Measurements from ENCODE around the gene AGBL1.

Gene AGBL1

DNA sequence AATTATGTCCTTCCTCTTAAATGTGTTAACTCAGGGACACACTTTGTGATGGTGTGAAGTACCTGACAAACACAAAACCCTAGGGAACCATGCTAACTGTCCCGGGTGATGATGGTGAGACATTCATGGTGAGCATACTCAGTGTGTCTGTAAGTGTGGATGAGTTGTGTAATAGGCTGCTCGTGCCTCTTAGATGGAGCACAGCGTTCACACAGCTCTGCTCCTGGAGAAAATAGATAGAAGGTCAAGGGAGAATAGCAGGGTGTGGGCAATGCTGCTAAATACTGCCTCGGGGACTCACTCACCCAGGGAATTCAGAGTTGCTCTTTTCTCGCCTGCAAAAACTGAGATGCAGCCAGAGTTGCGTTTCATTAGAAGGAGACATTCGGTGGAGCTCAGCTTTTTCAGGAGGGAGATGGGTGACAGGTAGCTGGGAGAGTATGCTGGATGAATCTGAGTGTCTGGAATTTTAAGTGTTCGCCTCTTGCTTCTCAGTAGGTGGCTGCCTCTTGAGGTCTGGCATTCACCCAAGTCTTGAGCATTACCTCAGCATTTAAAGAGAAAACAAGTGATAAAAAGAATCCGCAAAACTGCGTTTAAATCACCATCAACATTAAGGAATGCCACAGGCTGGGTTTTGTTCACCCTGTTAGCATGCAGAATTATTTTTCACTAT, 813.2 kb downstream of the AGBL1 start:
- DNase-seq: no peak

DNA sequence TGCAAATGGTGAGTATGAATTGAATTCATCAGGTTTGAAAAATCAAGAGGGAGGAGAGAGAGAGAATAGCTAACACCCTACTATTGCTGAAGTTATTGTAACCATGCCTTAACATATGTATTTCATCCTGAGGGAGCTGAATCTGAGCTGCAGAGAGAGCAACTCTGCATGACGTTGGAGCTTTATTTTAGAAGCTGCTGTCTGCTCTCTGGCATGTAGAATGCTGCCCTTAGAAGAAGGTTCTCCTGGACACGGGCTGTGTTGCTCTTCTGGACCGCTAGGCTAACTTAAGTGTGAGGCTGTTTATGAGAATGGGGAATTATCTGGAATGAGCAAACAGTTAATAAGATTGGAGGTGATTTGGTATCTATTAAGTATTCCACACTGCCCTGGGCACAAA, 814.6 kb downstream of the AGBL1 start:
- no peak for DNase-seq

DNA sequence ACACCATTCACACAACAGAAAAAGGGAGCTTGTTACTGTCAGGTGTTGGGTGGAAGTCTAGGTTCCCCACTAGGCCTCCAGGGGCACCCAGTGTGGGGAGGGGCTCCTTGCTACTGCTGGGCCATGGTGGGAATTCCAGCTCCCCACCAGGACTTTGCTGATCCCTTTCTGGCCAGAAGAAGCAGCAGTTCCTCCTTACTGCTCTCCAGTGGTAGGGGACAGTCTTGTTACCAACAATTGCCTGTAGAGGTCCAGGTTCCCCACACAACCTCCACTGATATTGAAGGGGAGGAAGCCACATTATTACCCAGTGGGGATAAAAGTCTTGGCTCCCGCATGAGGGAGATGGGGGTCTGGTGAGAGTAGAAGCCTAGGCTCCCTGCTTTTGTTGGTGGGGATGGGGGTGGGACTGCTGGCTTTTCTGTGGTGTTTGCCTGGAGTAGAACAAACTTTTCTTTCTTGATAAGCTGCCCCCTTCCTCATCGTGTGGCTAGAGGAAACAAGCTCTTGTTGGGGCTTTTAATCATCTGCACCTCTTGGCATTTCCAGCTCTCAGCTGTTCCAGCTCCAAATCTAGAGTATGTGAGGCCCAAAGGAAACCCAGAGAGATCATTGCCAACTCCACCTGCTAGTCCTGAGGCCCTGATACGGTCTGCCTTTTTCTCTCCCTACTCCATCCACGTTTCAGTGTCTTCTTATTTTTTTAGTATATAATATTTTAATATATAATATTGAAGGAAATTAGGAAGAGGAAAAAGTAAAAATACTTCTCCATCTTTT, 824.2 kb downstream of the AGBL1 start:
- no peak for DNase-seq

DNA sequence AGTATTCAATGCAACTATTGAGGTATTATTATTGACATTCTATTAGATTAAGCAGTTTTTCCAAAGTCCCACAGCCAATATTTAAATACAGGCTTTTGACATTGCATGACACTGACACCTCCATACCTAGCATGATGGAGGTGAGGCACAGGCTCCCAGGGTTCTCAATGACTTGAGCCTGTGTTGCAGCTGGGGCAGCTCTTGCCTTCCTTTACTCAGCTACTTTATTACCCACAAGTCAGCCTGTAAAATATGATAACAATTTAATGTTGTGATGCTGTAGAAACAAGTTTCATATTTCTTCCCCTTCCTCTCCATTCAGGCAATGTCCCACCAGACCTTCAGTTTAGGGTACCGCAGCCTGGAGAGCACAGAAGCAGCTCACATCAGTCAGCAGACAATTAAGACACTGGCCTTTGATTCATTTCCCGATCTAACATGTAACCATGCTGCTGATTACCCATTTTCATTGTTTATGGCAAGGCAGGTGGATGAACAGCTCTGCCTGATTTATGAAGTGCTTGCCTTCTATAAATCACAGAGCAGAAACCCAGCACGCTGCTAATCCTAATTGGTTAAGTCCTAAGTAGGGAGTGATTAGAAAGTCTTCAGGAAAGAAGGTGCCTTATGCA, 826.1 kb downstream of the AGBL1 start:
- no peak for DNase-seq

GRCh38 chr15:86906376-86906775, 826.7 kb downstream of the AGBL1 start:
- no peak for DNase-seq

DNA sequence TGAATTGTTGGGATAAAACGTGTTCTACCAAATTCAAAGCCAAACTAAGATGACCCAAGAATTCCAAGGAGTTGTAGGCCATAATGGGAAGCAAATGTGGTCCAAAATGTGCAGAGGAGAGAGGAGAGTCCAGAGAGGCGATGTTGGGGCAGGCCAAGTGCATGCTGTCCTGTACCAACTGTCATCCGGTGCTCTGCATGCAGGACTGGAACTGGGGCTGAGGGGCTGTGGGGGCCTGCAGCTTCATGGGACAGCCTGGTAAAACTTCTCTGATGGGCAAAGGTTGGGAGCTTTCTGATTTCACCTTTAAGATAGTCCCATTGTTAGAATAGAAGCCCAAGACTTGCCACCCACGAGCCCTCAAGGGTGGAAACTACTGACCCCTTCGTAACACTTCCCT, 831.4 kb downstream of the AGBL1 start:
- no peak for DNase-seq

DNA sequence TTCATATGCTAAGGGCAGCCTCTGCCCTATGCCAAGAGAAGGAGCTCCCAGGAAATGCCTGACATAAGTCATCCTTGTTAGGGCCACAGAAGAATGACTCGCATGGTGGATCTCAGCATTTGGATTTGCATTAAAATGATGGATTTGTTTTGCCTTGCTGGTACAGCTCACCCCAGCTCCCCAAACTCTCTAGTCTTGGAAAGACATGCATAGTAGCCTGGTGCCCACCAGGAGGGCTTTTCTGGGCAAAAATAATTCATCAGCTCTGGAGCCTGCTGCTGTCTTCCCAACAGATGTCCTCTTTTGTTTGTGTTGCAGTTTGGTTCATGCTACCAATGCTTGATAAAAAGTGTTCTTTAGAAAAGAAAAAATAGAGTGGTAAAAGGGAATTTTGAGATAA, 833.0 kb downstream of the AGBL1 start:
- DNase-seq: no peak

- DNase-seq: peak in 1 of 2 donors; percentile 2
Measured at GRCh38 chr15:86915811-86916331, 836.2 kb downstream of the AGBL1 start.

DNA sequence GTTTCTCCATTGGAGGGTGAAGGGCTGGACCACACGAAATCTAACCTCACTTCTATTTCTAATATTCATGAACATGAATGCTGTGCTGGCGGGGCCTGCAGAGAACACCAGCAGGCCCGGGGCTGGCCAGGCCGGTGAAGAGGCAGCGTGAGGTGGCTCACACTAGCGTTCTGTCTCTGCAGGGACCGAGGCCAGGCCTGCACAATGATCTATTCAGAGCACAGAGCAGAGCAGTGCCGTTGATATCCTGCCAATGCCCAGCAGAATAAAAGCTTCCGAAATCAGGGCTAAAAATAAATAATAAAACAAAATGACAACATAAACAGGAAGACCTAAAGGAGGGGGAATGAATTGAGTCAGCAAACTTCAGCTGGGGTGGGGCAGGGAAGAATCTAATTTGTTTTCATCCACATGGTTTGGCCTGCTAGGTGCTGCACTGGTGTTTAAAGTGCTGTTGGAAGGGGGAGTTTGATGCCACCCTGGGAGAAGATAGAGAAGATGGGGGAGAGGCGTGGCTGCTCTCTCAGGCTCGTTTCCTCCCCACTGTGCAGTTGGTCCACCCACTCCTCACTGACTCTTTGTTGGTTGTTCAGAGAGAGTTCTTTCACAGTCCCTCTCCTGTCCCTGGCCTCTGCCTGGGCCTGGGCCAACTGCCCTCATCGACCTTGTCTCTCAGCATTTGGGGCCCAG, 837.1 kb downstream of the AGBL1 start:
- no peak for DNase-seq

- no peak for DNase-seq
Measured at GRCh38 chr15:86917361-86917671, 837.6 kb downstream of the AGBL1 start.

DNA sequence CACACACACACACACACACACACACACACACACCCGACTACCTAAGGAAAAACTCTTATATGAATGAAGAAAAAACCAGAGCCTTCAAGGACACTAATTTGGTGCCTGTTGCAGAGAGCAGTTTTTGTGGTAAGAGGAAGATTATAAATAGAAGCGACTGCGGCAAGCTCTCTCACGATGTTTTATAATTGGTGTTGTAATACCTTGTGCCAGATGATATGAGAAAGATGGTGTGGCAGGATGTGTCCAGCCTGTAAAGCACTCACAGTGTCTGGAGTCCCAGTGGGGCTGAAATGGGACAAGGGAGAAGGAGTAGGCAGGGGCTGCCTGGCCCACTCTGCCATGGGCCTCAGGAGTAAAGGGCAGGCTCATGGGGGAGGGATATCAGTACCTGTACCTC, 839.9 kb downstream of the AGBL1 start:
- DNase-seq: no peak

- DNase-seq: no peak
Measured at GRCh38 chr15:86929461-86929860, 849.8 kb downstream of the AGBL1 start.

DNA sequence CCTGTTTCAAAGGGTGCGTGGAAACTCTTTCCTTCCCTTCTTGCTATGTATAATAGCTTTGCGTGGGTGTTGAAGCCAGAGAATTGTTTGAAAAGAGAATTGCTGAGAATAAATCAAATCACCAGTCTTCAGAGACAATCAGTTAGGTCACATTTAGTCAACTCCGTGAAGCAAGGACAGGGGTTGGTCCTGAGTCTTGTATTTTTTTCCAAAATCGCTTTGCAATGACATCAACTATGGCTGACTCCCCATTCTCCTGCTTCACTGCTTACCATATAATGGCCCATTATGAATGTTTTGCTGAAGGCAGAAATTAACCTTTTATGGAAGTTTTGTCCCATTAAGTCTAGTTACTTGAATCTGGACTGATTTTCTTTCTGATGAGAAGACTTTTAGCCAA, 852.8 kb downstream of the AGBL1 start:
- DNase-seq: no peak

GRCh38 chr15:86935841-86936240, 856.2 kb downstream of the AGBL1 start:
- no peak for DNase-seq

DNA sequence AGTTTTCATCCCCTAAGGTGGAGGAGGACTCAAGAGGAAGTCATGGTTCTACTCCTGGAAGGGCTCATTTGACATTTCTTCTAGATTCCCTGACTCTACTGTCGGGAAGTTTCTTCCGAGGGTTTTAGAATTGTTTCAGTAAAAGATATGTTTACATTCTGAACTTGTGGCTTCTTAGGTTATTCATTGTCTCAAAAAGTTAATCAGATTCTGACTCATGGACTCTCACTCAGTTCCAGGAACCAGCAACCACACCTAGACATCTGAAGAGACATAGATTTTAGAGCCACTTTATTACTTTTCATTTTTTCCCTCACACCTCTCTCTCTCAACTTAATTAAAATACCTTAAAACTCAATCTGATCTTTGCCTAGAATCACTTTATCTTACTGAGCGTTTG, 862.6 kb downstream of the AGBL1 start:
- DNase-seq: no peak

GRCh38 chr15:86948719-86949118, 869.0 kb downstream of the AGBL1 start:
- DNase-seq: no peak

DNA sequence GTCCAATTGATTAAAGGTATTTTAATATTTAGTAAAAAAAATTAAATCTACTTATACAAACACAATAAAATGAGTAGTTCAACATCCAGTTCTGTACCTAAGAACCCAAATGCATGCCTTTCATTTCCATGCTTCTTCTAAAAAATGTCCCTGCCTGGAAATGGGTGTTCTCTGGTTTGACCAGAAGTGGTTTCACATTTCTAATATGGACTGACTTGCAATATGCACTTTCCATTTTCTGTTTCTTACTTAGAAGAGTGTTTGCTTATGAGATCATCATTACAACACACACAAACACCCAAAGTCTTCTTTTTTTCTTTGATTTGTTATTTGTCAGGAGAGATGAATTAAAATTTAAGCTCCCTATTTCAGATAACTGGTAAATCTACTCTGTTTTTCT, 879.6 kb downstream of the AGBL1 start:
- DNase-seq: no peak

DNA sequence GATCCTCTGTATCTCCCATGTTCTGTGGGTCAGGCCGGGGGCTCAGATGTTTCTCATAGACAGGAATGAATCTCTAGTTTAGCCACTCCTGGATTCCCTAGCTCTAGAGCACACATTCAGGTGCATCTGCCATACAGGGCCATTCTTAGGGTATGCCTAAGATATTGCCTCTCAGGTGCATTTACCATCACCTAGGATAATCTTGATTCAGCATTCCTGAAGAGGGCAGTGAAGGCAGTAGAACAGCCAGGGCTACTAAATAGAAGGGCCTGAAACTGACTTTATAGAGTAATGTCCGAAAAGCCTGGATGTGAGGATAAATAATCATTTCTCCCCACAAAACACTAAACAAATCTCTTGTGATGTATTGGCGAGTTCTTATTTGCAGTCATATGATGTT, 882.0 kb downstream of the AGBL1 start:
- no peak for DNase-seq

GRCh38 chr15:86964271-86964670, 884.6 kb downstream of the AGBL1 start:
- no peak for DNase-seq

DNA sequence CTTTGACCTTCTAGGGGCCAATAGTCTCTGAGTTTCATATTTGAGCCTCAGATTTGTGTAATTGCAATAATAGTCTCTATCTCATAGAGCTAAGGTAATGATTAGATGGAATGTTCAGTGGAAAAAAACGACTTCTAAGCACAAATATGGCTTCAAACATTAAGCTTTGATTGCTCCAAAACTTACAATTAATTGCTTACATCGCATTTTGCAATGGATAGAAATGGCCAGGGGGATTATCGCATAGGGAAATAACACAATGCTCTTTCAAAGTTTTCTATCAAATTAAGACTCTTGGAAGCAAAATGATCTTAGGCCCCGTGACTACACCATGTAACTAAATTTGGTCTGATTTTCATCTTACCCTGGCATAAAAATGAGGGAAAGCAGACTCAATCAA, 888.6 kb downstream of the AGBL1 start:
- DNase-seq: no peak

DNA sequence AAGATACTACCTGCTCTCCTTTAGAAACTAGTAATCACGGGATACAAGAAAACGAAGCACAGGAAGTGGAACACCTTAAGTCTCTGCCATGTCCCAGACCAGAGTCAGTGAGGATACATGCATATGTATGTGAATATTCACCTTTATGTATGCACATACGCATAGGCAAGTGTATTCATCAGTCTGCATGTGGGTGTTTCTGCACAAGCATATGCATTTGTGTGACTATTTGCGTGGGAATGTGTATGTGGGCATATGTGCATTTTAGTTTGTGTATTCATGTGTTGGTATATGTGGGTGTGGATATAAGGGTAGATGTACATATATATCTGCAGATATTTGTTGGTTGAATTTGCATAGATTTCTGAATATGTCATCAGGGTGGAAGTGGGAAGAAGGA, 889.7 kb downstream of the AGBL1 start:
- DNase-seq: no peak

GRCh38 chr15:86973284-86973844, 893.7 kb downstream of the AGBL1 start:
- no peak for DNase-seq

GRCh38 chr15:86988033-86988432, 908.4 kb downstream of the AGBL1 start:
- DNase-seq: no peak
